CD4-positive, alpha-beta memory T cell (primary cell): Measurements from ENCODE around the gene KDM4C. TPM values are rescaled to one million over a fixed set of nuclear protein-coding genes. Genes with fewer than 3 reads are reported as not detected.

ENCODE experiments used
- CTCF ChIA-PET: fragments of 350-600 bp; sonication (Branson Sonifier 250); formaldehyde crosslinking; loops from one replicate; lab custom pipeline; 2021; ENCODE audit warnings: inconsistent platforms; ENCODE audit not compliant: partially characterized antibody; lab: Charles Lee
- POLR2A ChIA-PET: fragments of 350-600 bp; sonication (Branson Sonifier 250); formaldehyde crosslinking; loops from one replicate; lab custom pipeline; 2021; ENCODE audit not compliant: partially characterized antibody; lab: Charles Lee
- DNase-seq, 5 donors: peaks; one replicate each; pipeline versions ENCODE4 v3.0.0 to v3.0.0-alpha.2; 2020 to 2022; ENCODE audit warnings: mixed read lengths in 1 of 5
- H3K27ac ChIP-seq: one replicate; pipeline ENCODE4 v1.7.0; 2013; ENCODE audit warnings: low read depth, low read length
- H3K27me3 ChIP-seq: 2 replicates; pipeline ENCODE4 v1.7.0; 2013; ENCODE audit warnings: mild to moderate bottlenecking, low read length, moderate library complexity; ENCODE audit not compliant: insufficient read depth
- H3K36me3 ChIP-seq: 2 replicates; pipeline ENCODE4 v1.7.0; 2013; ENCODE audit warnings: mild to moderate bottlenecking, low read length, moderate library complexity; ENCODE audit not compliant: insufficient read depth
- H3K4me1 ChIP-seq: 2 replicates; pipeline ENCODE4 v1.7.0; 2013; ENCODE audit warnings: mild to moderate bottlenecking, low read length, moderate library complexity; ENCODE audit not compliant: insufficient read depth
- H3K4me3 ChIP-seq, 2 donors: one replicate each; pipeline ENCODE4 v1.7.0; 2013; ENCODE audit warnings: low read length in 2 of 2, mild to moderate bottlenecking in 1 of 2
- H3K9me3 ChIP-seq, 2 donors: one replicate each; pipeline ENCODE4 v1.7.0; 2013; ENCODE audit warnings: low read length in 2 of 2, control low read depth in 1 of 2; ENCODE audit not compliant: control insufficient read depth in 1 of 2
- H3K27ac Mint-ChIP-seq, 7 donors: one replicate each; pipeline ENCODE4 v1.8.0; 2020 to 2021; ENCODE audit warnings: mixed read lengths in 7 of 7, mild to moderate bottlenecking in 6 of 7, inconsistent platforms in 3 of 7, moderate library complexity in 3 of 7
- H3K27me3 Mint-ChIP-seq, 2 donors: one replicate each; pipeline ENCODE4 v1.8.0; 2020 to 2021; ENCODE audit warnings: mixed read lengths in 2 of 2
- H3K36me3 Mint-ChIP-seq, 2 donors: one replicate each; pipeline ENCODE4 v1.8.0; 2020 to 2021; ENCODE audit warnings: mixed read lengths in 2 of 2, inconsistent platforms in 1 of 2, mild to moderate bottlenecking in 1 of 2
- H3K4me1 Mint-ChIP-seq, 4 donors: one replicate each; pipeline ENCODE4 v1.8.0; 2020 to 2021; ENCODE audit warnings: mixed read lengths in 4 of 4, mild to moderate bottlenecking in 1 of 4
- H3K4me3 Mint-ChIP-seq, 8 donors: one replicate each; pipeline ENCODE4 v1.8.0; 2020 to 2021; ENCODE audit warnings: mixed read lengths in 8 of 8, mild to moderate bottlenecking in 7 of 8, moderate library complexity in 6 of 8, inconsistent platforms in 3 of 8
- H3K9me3 Mint-ChIP-seq, 8 donors: one replicate each; pipeline ENCODE4 v1.8.0; 2020 to 2021; ENCODE audit warnings: mixed read lengths in 8 of 8, mild to moderate bottlenecking in 5 of 8, inconsistent platforms in 3 of 8, moderate library complexity in 1 of 8
- intact Hi-C: fragments of 100-400 bp; cut with micrococcal nuclease; formaldehyde crosslinking; loops from one replicate; pipeline ENCODE4 v1.15.1; 2023
- polyA plus RNA-seq, 2 donors: library from polyadenylated mRNA; unstranded; fragments of 300-500 nt; fragmentation: Illumina TruSeq; gene quantifications; one replicate each; pipeline ENCODE4 v1.2.3, GENCODE V29; 2021
- total RNA-seq, 2 experiments: library from RNA; stranded (reverse); gene quantifications; one replicate each; pipeline ENCODE4 v1.2.3, GENCODE V29; 2021

KDM4C gene
- total and polyA plus RNA-seq, 4 experiments from 2014 or later, result 36.3 to 90.7 (median 58.8) TPM

- H3K27ac ChIP-seq, result peak overlapping the region; percentile 92
- H3K27ac Mint-ChIP-seq, result peak overlapping the region; percentile 92 to 98 (median 95)
- peaks cover 0 to 4% (median 0%) of the 10 kb centered on the region in 8 donors for H3K9me3 Mint-ChIP-seq
- ChIA-PET POLR2A (interaction anchor here (0.6 to 4.8 kb wide), 10 partner anchors 9 to 751 kb away, joined by 3 to 112 read pairs (median 10); partner anchors contain the start of gene UHRF2), CTCF (interaction anchor here (1.1 kb wide), 1 partner anchor 10 kb away, joined by 3 read pairs; no protein-coding TSS in a partner anchor)
- intact Hi-C loops, result loop anchor here (2.0 to 10.0 kb wide), 3 partner anchors 53 to 1215 kb away; no protein-coding TSS in a partner anchor
- peak in 2 of 5 donors; percentile 69 to 71 for DNase-seq
- peaks cover 33 to 67% (median 46%) of the 10 kb centered on the region in 4 donors for H3K4me1 Mint-ChIP-seq
- peaks cover 36% of the 10 kb centered on the region for H3K4me1 ChIP-seq
- peak overlapping the region; percentile 89 to 99 (median 97) for H3K4me3 Mint-ChIP-seq
- H3K4me3 ChIP-seq, result peak overlapping the region; percentile 66 to 82
- no peaks in the 10 kb centered on the region for H3K27me3 ChIP-seq
- H3K9me3 ChIP-seq, result no peaks in the 10 kb centered on the region
- H3K36me3 Mint-ChIP-seq, result peaks cover 6 to 19% of the 10 kb centered on the region in 2 donors
- H3K36me3 ChIP-seq, result no peaks in the 10 kb centered on the region
- H3K27me3 Mint-ChIP-seq, result no peaks in the 10 kb centered on the region
Measured at GRCh38 chr9:6759185-6759977, 1.6 kb downstream of the KDM4C start.

- POLR2A ChIA-PET, result no interaction called here
- Mint-ChIP-seq H3K4me3 (peak overlapping the region in 3 of 8 donors; percentile 20 to 41 (median 26)), H3K9me3 (peaks cover 0 to 4% (median 0%) of the 10 kb centered on the region in 8 donors), H3K27me3 (no peaks in the 10 kb centered on the region), H3K27ac (peak overlapping the region in 5 of 7 donors; percentile 50 to 82 (median 79)), H3K4me1 (peaks cover 44 to 81% (median 59%) of the 10 kb centered on the region in 4 donors), H3K36me3 (peaks cover 6 to 19% of the 10 kb centered on the region in 2 donors)
- no peaks in the 10 kb centered on the region for H3K27me3 ChIP-seq
- no peak overlapping the region for H3K27ac ChIP-seq
- intact Hi-C loops, result no loop called here
- CTCF ChIA-PET, result no interaction called here
- no peak for DNase-seq
- H3K9me3 ChIP-seq, result no peaks in the 10 kb centered on the region
- H3K4me3 ChIP-seq, result no peak overlapping the region
- H3K4me1 ChIP-seq, result peaks cover 46% of the 10 kb centered on the region
- H3K36me3 ChIP-seq, result no peaks in the 10 kb centered on the region
Measured at GRCh38 chr9:6761306-6761705, 3.5 kb downstream of the KDM4C start.

GRCh38 chr9:6763244-6763643 is 5.5 kb downstream of the KDM4C start:
- H3K4me1 Mint-ChIP-seq, result peaks cover 43 to 77% (median 61%) of the 10 kb centered on the region in 4 donors

GRCh38 chr9:6764011-6764410 is 6.2 kb downstream of the KDM4C start:
- DNase-seq, result no peak
- CTCF ChIA-PET, result no interaction called here
- peak overlapping the region in 4 of 7 donors; percentile 1 to 48 (median 18) for H3K27ac Mint-ChIP-seq
- peaks cover 46 to 81% (median 63%) of the 10 kb centered on the region in 4 donors for H3K4me1 Mint-ChIP-seq
- POLR2A ChIA-PET, result interaction anchor here (1.1 kb wide), 1 partner anchor 61 kb away, joined by 3 read pairs; no protein-coding TSS in a partner anchor
- intact Hi-C loops, result no loop called here
- Histone ChIP-seq H3K36me3 (no peaks in the 10 kb centered on the region), H3K9me3 (no peaks in the 10 kb centered on the region), H3K27ac (no peak overlapping the region), H3K4me1 (peaks cover 52% of the 10 kb centered on the region), H3K4me3 (no peak overlapping the region), H3K27me3 (no peaks in the 10 kb centered on the region)
- H3K36me3 Mint-ChIP-seq, result peaks cover 5 to 6% of the 10 kb centered on the region in 2 donors
- peaks cover 0 to 4% (median 0%) of the 10 kb centered on the region in 8 donors for H3K9me3 Mint-ChIP-seq
- no peaks in the 10 kb centered on the region for H3K27me3 Mint-ChIP-seq
- peak overlapping the region in 5 of 8 donors; percentile 2 to 59 (median 29) for H3K4me3 Mint-ChIP-seq

More at GRCh38 chr9:6763244-6763643, 5.5 kb downstream of the KDM4C start:
- Mint-ChIP-seq H3K36me3 (peaks cover 6 to 12% of the 10 kb centered on the region in 2 donors), H3K27ac (peak overlapping the region; percentile 6 to 84 (median 79)), H3K9me3 (peaks cover 0 to 4% (median 0%) of the 10 kb centered on the region in 8 donors), H3K27me3 (no peaks in the 10 kb centered on the region), H3K4me3 (peak overlapping the region in 6 of 8 donors; percentile 3 to 79 (median 52))
- DNase-seq, result no peak
- no peaks in the 10 kb centered on the region for H3K9me3 ChIP-seq
- H3K4me1 ChIP-seq, result peaks cover 47% of the 10 kb centered on the region
- CTCF ChIA-PET, result no interaction called here
- intact Hi-C loops, result no loop called here
- POLR2A ChIA-PET, result no interaction called here
- no peak overlapping the region for H3K27ac ChIP-seq
- no peaks in the 10 kb centered on the region for H3K36me3 ChIP-seq
- no peak overlapping the region for H3K4me3 ChIP-seq
- no peaks in the 10 kb centered on the region for H3K27me3 ChIP-seq

GRCh38 chr9:6764523-6764922 is 6.8 kb downstream of the KDM4C start:
- peaks cover 1 to 9% of the 10 kb centered on the region in 2 donors for H3K36me3 Mint-ChIP-seq
- H3K27ac Mint-ChIP-seq, result peak overlapping the region in 4 of 7 donors; percentile 1 to 37 (median 15)
- peak overlapping the region in 2 of 8 donors; percentile 5 to 59 for H3K4me3 Mint-ChIP-seq
- H3K9me3 ChIP-seq, result no peaks in the 10 kb centered on the region
- H3K4me1 ChIP-seq, result peaks cover 49% of the 10 kb centered on the region
- no peak for DNase-seq
- intact Hi-C loops, result no loop called here
- no peak overlapping the region for H3K4me3 ChIP-seq
- H3K27ac ChIP-seq, result no peak overlapping the region
- H3K36me3 ChIP-seq, result no peaks in the 10 kb centered on the region
- ChIA-PET POLR2A (interaction anchor here (1.1 to 1.2 kb wide), 2 partner anchors 8 to 61 kb away, joined by 3 read pairs; no protein-coding TSS in a partner anchor), CTCF (no interaction called here)
- H3K27me3 Mint-ChIP-seq, result no peaks in the 10 kb centered on the region
- H3K9me3 Mint-ChIP-seq, result peaks cover 0 to 4% (median 0%) of the 10 kb centered on the region in 8 donors
- H3K27me3 ChIP-seq, result no peaks in the 10 kb centered on the region
- H3K4me1 Mint-ChIP-seq, result peaks cover 48 to 81% (median 64%) of the 10 kb centered on the region in 4 donors

GRCh38 chr9:6764950-6765349 is 7.2 kb downstream of the KDM4C start:
- no peak overlapping the region for H3K4me3 ChIP-seq
- Mint-ChIP-seq H3K27ac (peak overlapping the region in 5 of 7 donors; percentile 5 to 37 (median 26)), H3K9me3 (peaks cover 0 to 4% (median 0%) of the 10 kb centered on the region in 8 donors), H3K27me3 (no peaks in the 10 kb centered on the region), H3K36me3 (peaks cover 1 to 9% of the 10 kb centered on the region in 2 donors), H3K4me1 (peaks cover 48 to 78% (median 62%) of the 10 kb centered on the region in 4 donors), H3K4me3 (peak overlapping the region in 3 of 8 donors; percentile 5 to 26 (median 9))
- H3K27me3 ChIP-seq, result no peaks in the 10 kb centered on the region
- intact Hi-C loops, result no loop called here
- no peaks in the 10 kb centered on the region for H3K36me3 ChIP-seq
- no peak overlapping the region for H3K27ac ChIP-seq
- H3K9me3 ChIP-seq, result no peaks in the 10 kb centered on the region
- no peak for DNase-seq
- CTCF ChIA-PET, result no interaction called here
- H3K4me1 ChIP-seq, result peaks cover 50% of the 10 kb centered on the region
- POLR2A ChIA-PET, result interaction anchor here (1.2 kb wide), 1 partner anchor 8 kb away, joined by 3 read pairs; no protein-coding TSS in a partner anchor
